ENCODE measurements around the gene AHRR.

- TF ChIP-seq, protein P1, sequence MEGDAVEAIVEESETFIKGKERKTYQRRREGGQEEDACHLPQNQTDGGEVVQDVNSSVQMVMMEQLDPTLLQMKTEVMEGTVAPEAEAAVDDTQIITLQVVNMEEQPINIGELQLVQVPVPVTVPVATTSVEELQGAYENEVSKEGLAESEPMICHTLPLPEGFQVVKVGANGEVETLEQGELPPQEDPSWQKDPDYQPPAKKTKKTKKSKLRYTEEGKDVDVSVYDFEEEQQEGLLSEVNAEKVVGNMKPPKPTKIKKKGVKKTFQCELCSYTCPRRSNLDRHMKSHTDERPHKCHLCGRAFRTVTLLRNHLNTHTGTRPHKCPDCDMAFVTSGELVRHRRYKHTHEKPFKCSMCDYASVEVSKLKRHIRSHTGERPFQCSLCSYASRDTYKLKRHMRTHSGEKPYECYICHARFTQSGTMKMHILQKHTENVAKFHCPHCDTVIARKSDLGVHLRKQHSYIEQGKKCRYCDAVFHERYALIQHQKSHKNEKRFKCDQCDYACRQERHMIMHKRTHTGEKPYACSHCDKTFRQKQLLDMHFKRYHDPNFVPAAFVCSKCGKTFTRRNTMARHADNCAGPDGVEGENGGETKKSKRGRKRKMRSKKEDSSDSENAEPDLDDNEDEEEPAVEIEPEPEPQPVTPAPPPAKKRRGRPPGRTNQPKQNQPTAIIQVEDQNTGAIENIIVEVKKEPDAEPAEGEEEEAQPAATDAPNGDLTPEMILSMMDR (IDR thresholded peaks at IDR 0.05), result no peak
- TF ChIP-seq ESRRA (IDR thresholded peaks at IDR 0.05; ENCODE audit: borderline replicate concordance, low read length), result no peak
- no peak for TF ChIP-seq KDM1A (IDR thresholded peaks at IDR 0.05; ENCODE audit: low read depth)
- TF ChIP-seq MAX (IDR thresholded peaks at IDR 0.05), result no peak
- no peak for TF ChIP-seq POLR2A (IDR thresholded peaks at IDR 0.05; ENCODE audit: low read length)
- no peak for TF ChIP-seq MYC (IDR thresholded peaks at IDR 0.05; ENCODE audit: borderline replicate concordance, low read length)
- no peak for TF ChIP-seq RAD21 (conservative IDR thresholded peaks at IDR 0.05 in 1 of 2, IDR thresholded peaks at IDR 0.05 in 1 of 2)
- no peak for TF ChIP-seq HOXA7 (CRISPR knock-in tag; IDR thresholded peaks at IDR 0.05)
- TF ChIP-seq, protein P2, sequence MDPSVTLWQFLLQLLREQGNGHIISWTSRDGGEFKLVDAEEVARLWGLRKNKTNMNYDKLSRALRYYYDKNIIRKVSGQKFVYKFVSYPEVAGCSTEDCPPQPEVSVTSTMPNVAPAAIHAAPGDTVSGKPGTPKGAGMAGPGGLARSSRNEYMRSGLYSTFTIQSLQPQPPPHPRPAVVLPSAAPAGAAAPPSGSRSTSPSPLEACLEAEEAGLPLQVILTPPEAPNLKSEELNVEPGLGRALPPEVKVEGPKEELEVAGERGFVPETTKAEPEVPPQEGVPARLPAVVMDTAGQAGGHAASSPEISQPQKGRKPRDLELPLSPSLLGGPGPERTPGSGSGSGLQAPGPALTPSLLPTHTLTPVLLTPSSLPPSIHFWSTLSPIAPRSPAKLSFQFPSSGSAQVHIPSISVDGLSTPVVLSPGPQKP (IDR thresholded peaks at IDR 0.05; ENCODE audit: low read depth, low read length), result no peak
Measured at GRCh38 chr5:310941-311434, 10.5 kb upstream of the AHRR start.
